K562 (cell line): ENCODE results near the gene WWOX. TPM values are rescaled to one million over a fixed set of nuclear protein-coding genes. Genes with fewer than 3 reads are reported as not detected.

ENCODE experiments used
- CHD7 ChIP-seq: fragments of 200-600 bp; sonication (generic); IDR thresholded peaks from one replicate; pipeline ENCODE4 v1.6.1; 2012; ENCODE audit warnings: mild to moderate bottlenecking, low read depth, low read length, inconsistent platforms
- XRCC3 ChIP-seq: fragments of 450-650 bp; IDR thresholded peaks from 2 replicates; pipeline ENCODE4 v1.6.1; 2017; ENCODE audit warnings: mild to moderate bottlenecking, moderate library complexity
- ZBTB49 ChIP-seq: sonication (generic); formaldehyde crosslinking; IDR thresholded peaks from 2 replicates; pipeline ENCODE4 v1.8.0; 2022; ENCODE audit warnings: missing genetic modification reagents, mild to moderate bottlenecking, borderline replicate concordance
- polyA plus RNA-seq, 8 experiments: library from polyadenylated mRNA; depleted of rRNA in 4 of 8; stranded (reverse) in 5 of 8; unstranded in 3 of 8; fragments of >200 nt; fragmentation: Nextera tagmentation in 2 of 8; fragmentation: Illumina TruSeq in 1 of 8; extraction: Ambion mirVana in 2 of 8; extraction: Trizol in 1 of 8; gene quantifications; 2 replicates each; pipeline versions ENCODE4 v1.2.1 to v1.2.3, GENCODE V29; 2011 to 2014; ENCODE audit warnings: inconsistent platforms in 1 of 8, missing spikeins in 1 of 8
- total RNA-seq, 7 experiments: library from RNA; depleted of rRNA in 6 of 7; stranded (reverse); fragments of >200 nt in 6 of 7; fragmentation: Illumina TruSeq in 2 of 7; extraction: Trizol in 2 of 7; gene quantifications; 2 replicates each; pipeline versions ENCODE4 v1.2.1 to v1.2.3, GENCODE V29; 2011 to 2021; ENCODE audit warnings: low replicate concordance in 1 of 7

The WWOX gene
- total and polyA plus RNA-seq, 9 of the 15 experiments (the other 6 are each of a cell fraction or from before 2014, with no cell fraction given) = 1.6 to 22.7 (median 8.1) TPM

- TF ChIP-seq ZBTB49 (CRISPR knock-in tag) (no peak), CHD7 (no peak), XRCC3 (no peak)
Measured at GRCh38 chr16:79042886-79043285, 943.4 kb downstream of the WWOX start (continued).
